Cardiac septum (tissue), 1 donor: ENCODE data around the gene C22orf42. TPM values are rescaled to one million over a fixed set of nuclear protein-coding genes. Genes with fewer than 3 reads are reported as not detected.
"Not testable (repeated sequence)": the region's sequence is repeated elsewhere in the genome, so short reads cannot be mapped to it uniquely, and the experiment has no call there.

ENCODE experiments used
- DNase-seq: peaks from one replicate; pipeline ENCODE4 v3.0.0-alpha.2; 2020; ENCODE audit warnings: low spot score
- intact Hi-C: fragments of 100-400 bp; cut with DNase I; formaldehyde crosslinking; loops from one replicate; pipeline ENCODE4 v1.14.0; 2022
- total RNA-seq: library from RNA; stranded (reverse); fragmentation: NEBNext Ultra II Directional; extraction: Animal tissue kit (Norgen Biotek cat#: 25700); gene quantifications from one replicate; pipeline ENCODE4 v1.2.1, GENCODE V29; 2021
- donor health status: DM: no; HTN: no; CAD: no.

C22orf42 gene
- total RNA-seq, 1 donor from 2014 or later, result not detected

- intact Hi-C loops, result no loop called here
Measured at GRCh38 chr22:32142600-32142999, 16.5 kb downstream of the C22orf42 start.

GRCh38 chr22:32140688-32141087, 18.4 kb downstream of the C22orf42 start:
- intact Hi-C loops, result not testable (repeated sequence)

More at GRCh38 chr22:32142600-32142999, 16.5 kb downstream of the C22orf42 start:
- DNase-seq, result no peak

GRCh38 chr22:32138576-32138975, 20.5 kb downstream of the C22orf42 start:
- intact Hi-C loops, DNase-seq: not testable (repeated sequence)

More at GRCh38 chr22:32140688-32141087, 18.4 kb downstream of the C22orf42 start:
- not testable (repeated sequence) for DNase-seq

GRCh38 chr22:32137731-32138324, 21.3 kb downstream of the C22orf42 start:
- intact Hi-C loops, DNase-seq: not testable (repeated sequence)

GRCh38 chr22:32136881-32137280, 22.2 kb downstream of the C22orf42 start:
- intact Hi-C loops, DNase-seq: not testable (repeated sequence)

GRCh38 chr22:32135958-32136357, 23.1 kb downstream of the C22orf42 start:
- intact Hi-C loops, DNase-seq: not testable (repeated sequence)

- DNase-seq, intact Hi-C loops: not testable (repeated sequence)
Measured at GRCh38 chr22:32134796-32135195, 24.3 kb downstream of the C22orf42 start.

GRCh38 chr22:32132783-32133182, 26.3 kb downstream of the C22orf42 start:
- DNase-seq, result no peak
- intact Hi-C loops, result no loop called here

GRCh38 chr22:32132126-32132525, 27.0 kb downstream of the C22orf42 start:
- intact Hi-C loops, result no loop called here
- DNase-seq, result no peak

GRCh38 chr22:32130464-32130863, 28.6 kb downstream of the C22orf42 start:
- DNase-seq, result no peak
- intact Hi-C loops, result no loop called here

GRCh38 chr22:32127904-32128303, 31.2 kb downstream of the C22orf42 start:
- no peak for DNase-seq
- intact Hi-C loops, result no loop called here

GRCh38 chr22:32123657-32124056, 35.4 kb downstream of the C22orf42 start:
- DNase-seq, result no peak
- intact Hi-C loops, result no loop called here

- DNase-seq, result no peak
- intact Hi-C loops, result no loop called here
Measured at GRCh38 chr22:32122899-32123298, 36.2 kb downstream of the C22orf42 start.

GRCh38 chr22:32120603-32121002, 38.5 kb downstream of the C22orf42 start:
- DNase-seq, result no peak
- intact Hi-C loops, result no loop called here

- intact Hi-C loops, result no loop called here
- no peak for DNase-seq
Measured at GRCh38 chr22:32119568-32120235, 39.4 kb downstream of the C22orf42 start.

- intact Hi-C loops, result no loop called here
- no peak for DNase-seq
Measured at GRCh38 chr22:32112380-32112779, 46.7 kb downstream of the C22orf42 start.

GRCh38 chr22:32106930-32107329, 52.2 kb downstream of the C22orf42 start:
- no peak for DNase-seq
- intact Hi-C loops, result loop anchor here (10.0 kb wide), 1 partner anchor 158 kb away; no protein-coding TSS in a partner anchor

- DNase-seq, result no peak
- intact Hi-C loops, result loop anchor here (10.0 kb wide), 1 partner anchor 161 kb away; no protein-coding TSS in a partner anchor
Measured at GRCh38 chr22:32103658-32104315, 55.3 kb downstream of the C22orf42 start.

- no peak for DNase-seq
- intact Hi-C loops, result loop anchor here (10.0 kb wide), 1 partner anchor 164 kb away; no protein-coding TSS in a partner anchor
Measured at GRCh38 chr22:32100711-32101110, 58.4 kb downstream of the C22orf42 start.
